Hematopoietic multipotent progenitor cell treated with erythropoietin and hydrocortisone succinate and interleukin-3 and kit ligand, for 6 days (in vitro differentiated cells): ENCODE data around the gene MAZ.
"Not testable (repeated sequence)": the region's sequence is repeated elsewhere in the genome, so short reads cannot be mapped to it uniquely, and the experiment has no call there.

Experiments
- DNase-seq: peaks from one replicate; pipeline ENCODE4 v3.0.0-alpha.2; 2015

MAZ gene

GRCh38 chr16:29825145-29826044 is 19.1 kb downstream of the MAZ start:
- DNase-seq: no peak

- no peak for DNase-seq
Observed at GRCh38 chr16:29826342-29826695, 20.0 kb downstream of the MAZ start.

GRCh38 chr16:29830774-29831173 is 24.4 kb downstream of the MAZ start:
- no peak for DNase-seq

GRCh38 chr16:29831490-29831889 is 25.2 kb downstream of the MAZ start:
- DNase-seq: no peak

- DNase-seq: not testable (repeated sequence)
Observed at GRCh38 chr16:29833219-29833618, 26.9 kb downstream of the MAZ start.

GRCh38 chr16:29834079-29834478 is 27.8 kb downstream of the MAZ start:
- DNase-seq: no peak

GRCh38 chr16:29835926-29836325 is 29.6 kb downstream of the MAZ start:
- DNase-seq: no peak

- no peak for DNase-seq
Observed at GRCh38 chr16:29836623-29837022, 30.3 kb downstream of the MAZ start.

- DNase-seq: no peak
Observed at GRCh38 chr16:29837841-29838240, 31.5 kb downstream of the MAZ start.

GRCh38 chr16:29839822-29840221 is 33.5 kb downstream of the MAZ start:
- DNase-seq: no peak

- no peak for DNase-seq
Observed at GRCh38 chr16:29840240-29840639, 33.9 kb downstream of the MAZ start.

GRCh38 chr16:29841631-29842030 is 35.3 kb downstream of the MAZ start:
- DNase-seq: no peak

- peak; percentile 43 for DNase-seq
Observed at GRCh38 chr16:29842732-29843346, 36.5 kb downstream of the MAZ start.

- DNase-seq: no peak
Observed at GRCh38 chr16:29843931-29844330, 37.6 kb downstream of the MAZ start.

- DNase-seq: no peak
Observed at GRCh38 chr16:29844575-29845331, 38.4 kb downstream of the MAZ start.

- no peak for DNase-seq
Observed at GRCh38 chr16:29845656-29846055, 39.3 kb downstream of the MAZ start.

GRCh38 chr16:29848420-29849297 is 42.3 kb downstream of the MAZ start:
- DNase-seq: peak; percentile 85

GRCh38 chr16:29849505-29849904 is 43.2 kb downstream of the MAZ start:
- no peak for DNase-seq

- no peak for DNase-seq
Observed at GRCh38 chr16:29850998-29851397, 44.7 kb downstream of the MAZ start.

GRCh38 chr16:29852654-29853053 is 46.3 kb downstream of the MAZ start:
- DNase-seq: no peak

- DNase-seq: no peak
Observed at GRCh38 chr16:29854520-29855100, 48.3 kb downstream of the MAZ start.

- DNase-seq: no peak
Observed at GRCh38 chr16:29857133-29857760, 50.9 kb downstream of the MAZ start.
